PC-9 (cell line): ENCODE results near the gene CGB5. TPM values are rescaled to one million over a fixed set of nuclear protein-coding genes. Genes with fewer than 3 reads are reported as not detected.

Experiments used
- BruUV-seq: library from RNA; stranded (reverse); fragments of 400-500 nt; replicated peaks from 2 replicates; lab custom pipeline; 2021; lab: Mats Ljungman, UMichigan
- CTCF ChIA-PET: fragments of 300-600 bp; sonication (Branson Sonifier 250); formaldehyde crosslinking; loops from one replicate; lab custom pipeline; 2022; ENCODE audit warnings: antibody characterized with exemption; lab: Charles Lee
- POLR2A ChIA-PET: fragments of 300-600 bp; sonication (Branson Sonifier 250); formaldehyde crosslinking; loops from one replicate; lab custom pipeline; 2022; ENCODE audit warnings: antibody characterized with exemption; ENCODE audit not compliant: unreplicated experiment; lab: Charles Lee
- DNase-seq, 2 experiments: peaks; one replicate each; pipeline versions ENCODE4 v3.0.0 to v3.0.0-alpha.2; 2015 to 2022; ENCODE audit warnings: mixed read lengths in 1 of 2
- H2AFZ ChIP-seq: fragments of 200-600 bp; sonication (generic); 2 replicates; pipeline ENCODE4 v1.8.1; 2017; ENCODE audit warnings: antibody characterized with exemption
- H3F3A ChIP-seq: fragments of 200-600 bp; sonication (generic); 2 replicates; pipeline ENCODE4 v1.8.1; 2017; ENCODE audit warnings: antibody characterized with exemption, mild to moderate bottlenecking, low read depth; ENCODE audit not compliant: insufficient read depth
- H3K27ac ChIP-seq: fragments of 200-600 bp; sonication (generic); 2 replicates; pipeline ENCODE4 v1.6.1; 2016; ENCODE audit warnings: mixed run types
- H3K27me3 ChIP-seq: fragments of 200-600 bp; sonication (generic); 2 replicates; pipeline ENCODE4 v1.6.1; 2016; ENCODE audit warnings: low read depth, mixed run types; ENCODE audit not compliant: insufficient read depth
- H3K36me3 ChIP-seq: fragments of 200-600 bp; sonication (generic); 2 replicates; pipeline ENCODE4 v1.6.1; 2016; ENCODE audit warnings: low read depth, mixed run types
- H3K4me1 ChIP-seq: fragments of 200-600 bp; sonication (generic); replicated peaks from 2 replicates; pipeline ENCODE4 v1.6.1; 2016; ENCODE audit warnings: mixed run types; ENCODE audit not compliant: insufficient read depth
- H3K4me2 ChIP-seq: fragments of 200-600 bp; sonication (generic); 2 replicates; pipeline ENCODE4 v1.6.1; 2017; ENCODE audit warnings: mixed run types
- H3K4me3 ChIP-seq: fragments of 200-600 bp; sonication (generic); 2 replicates; pipeline ENCODE4 v1.6.1; 2016; ENCODE audit warnings: mixed run types
- H3K79me2 ChIP-seq: fragments of 200-600 bp; sonication (generic); 2 replicates; pipeline ENCODE4 v1.6.1; 2017; ENCODE audit warnings: low read depth, mixed run types
- H3K9me2 ChIP-seq: fragments of 200-600 bp; sonication (generic); 2 replicates; pipeline ENCODE4 v1.8.1; 2017; ENCODE audit warnings: mild to moderate bottlenecking; ENCODE audit not compliant: insufficient read depth
- H3K9me3 ChIP-seq: fragments of 200-600 bp; sonication (generic); 2 replicates; pipeline ENCODE4 v1.8.1; 2016; ENCODE audit warnings: low read depth; ENCODE audit not compliant: insufficient read depth
- H4K20me1 ChIP-seq: fragments of 200-600 bp; sonication (generic); 2 replicates; pipeline ENCODE4 v1.8.1; 2017; ENCODE audit not compliant: insufficient read depth
- EZH2 ChIP-seq: fragments of 200-600 bp; sonication (generic); IDR thresholded peaks from 2 replicates; pipeline ENCODE4 v1.8.0; 2017; ENCODE audit warnings: antibody characterized with exemption, low read depth
- intact Hi-C: fragments of 100-400 bp; cut with micrococcal nuclease; formaldehyde crosslinking; loops from one replicate; pipeline ENCODE4 v1.10.0; 2022; ENCODE audit not compliant: unreplicated experiment
- total RNA-seq: library from RNA; stranded (reverse); gene quantifications from 2 replicates; pipeline ENCODE4 v1.2.3, GENCODE V29; 2021
- TF ChIP-seq, protein P1 (sequence below): fragments of 200-600 bp; sonication (generic); conservative IDR thresholded peaks from 2 replicates; pipeline ENCODE4 v1.6.1; 2017; ENCODE audit warnings: mixed run types, antibody characterized with exemption, mild to moderate bottlenecking, moderate library complexity

CGB5 gene
- total RNA-seq, 1 experiment from 2014 or later: 1.9 TPM

GRCh38 chr19:49006905-49007304, 36.7 kb upstream of the CGB5 start:
- POLR2A ChIA-PET: interaction anchor here (0.7 kb wide), 1 partner anchor 23 kb away, joined by 3 read pairs; no protein-coding TSS in a partner anchor
- no peaks in the 10 kb centered on the region for H3K9me2 ChIP-seq
- H4K20me1 ChIP-seq: peaks cover 18% of the 10 kb centered on the region
- intact Hi-C loops: no loop called here
- H3K36me3 ChIP-seq: peaks cover 22% of the 10 kb centered on the region; the same call in 1 of the 2 replicates
- CTCF ChIA-PET: no interaction called here
- H3K9me3 ChIP-seq: no peaks in the 10 kb centered on the region
- no TSS peak for BruUV-seq
- peaks cover 9% of the 10 kb centered on the region for H3F3A ChIP-seq
- DNase-seq: no peak
- H3K79me2 ChIP-seq: no peaks in the 10 kb centered on the region
- no peak overlapping the region for H2AFZ ChIP-seq
- no peak overlapping the region for H3K4me2 ChIP-seq
- no peak overlapping the region for H3K4me3 ChIP-seq
- H3K4me1 ChIP-seq: no peaks in the 10 kb centered on the region
- no peaks in the 10 kb centered on the region for H3K27me3 ChIP-seq
- H3K27ac ChIP-seq: no peak overlapping the region
- TF ChIP-seq, protein P1, sequence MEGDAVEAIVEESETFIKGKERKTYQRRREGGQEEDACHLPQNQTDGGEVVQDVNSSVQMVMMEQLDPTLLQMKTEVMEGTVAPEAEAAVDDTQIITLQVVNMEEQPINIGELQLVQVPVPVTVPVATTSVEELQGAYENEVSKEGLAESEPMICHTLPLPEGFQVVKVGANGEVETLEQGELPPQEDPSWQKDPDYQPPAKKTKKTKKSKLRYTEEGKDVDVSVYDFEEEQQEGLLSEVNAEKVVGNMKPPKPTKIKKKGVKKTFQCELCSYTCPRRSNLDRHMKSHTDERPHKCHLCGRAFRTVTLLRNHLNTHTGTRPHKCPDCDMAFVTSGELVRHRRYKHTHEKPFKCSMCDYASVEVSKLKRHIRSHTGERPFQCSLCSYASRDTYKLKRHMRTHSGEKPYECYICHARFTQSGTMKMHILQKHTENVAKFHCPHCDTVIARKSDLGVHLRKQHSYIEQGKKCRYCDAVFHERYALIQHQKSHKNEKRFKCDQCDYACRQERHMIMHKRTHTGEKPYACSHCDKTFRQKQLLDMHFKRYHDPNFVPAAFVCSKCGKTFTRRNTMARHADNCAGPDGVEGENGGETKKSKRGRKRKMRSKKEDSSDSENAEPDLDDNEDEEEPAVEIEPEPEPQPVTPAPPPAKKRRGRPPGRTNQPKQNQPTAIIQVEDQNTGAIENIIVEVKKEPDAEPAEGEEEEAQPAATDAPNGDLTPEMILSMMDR: no peak
- no peak for TF ChIP-seq EZH2

- Histone ChIP-seq H3K79me2 (no peaks in the 10 kb centered on the region), H3K4me3 (no peak overlapping the region), H3K9me2 (no peaks in the 10 kb centered on the region), H3K4me2 (no peak overlapping the region), H3K4me1 (no peaks in the 10 kb centered on the region), H2AFZ (no peak overlapping the region), H3F3A (peaks cover 19% of the 10 kb centered on the region), H4K20me1 (peaks cover 8% of the 10 kb centered on the region; the same call in 1 of the 2 replicates), H3K27me3 (no peaks in the 10 kb centered on the region), H3K27ac (no peak overlapping the region), H3K9me3 (no peaks in the 10 kb centered on the region), H3K36me3 (peaks cover 21% of the 10 kb centered on the region; the same call in 1 of the 2 replicates)
- intact Hi-C loops: no loop called here
- TF ChIP-seq, protein P1: no peak
- no peak for TF ChIP-seq EZH2
- no TSS peak for BruUV-seq
- POLR2A ChIA-PET: interaction anchor here (0.6 kb wide), 1 partner anchor 618 kb away, joined by 18 read pairs; no protein-coding TSS in a partner anchor
- DNase-seq: no peak
- CTCF ChIA-PET: no interaction called here
These were observed 33.8 kb upstream of the CGB5 start for GRCh38 chr19:49009828-49010227.

GRCh38 chr19:49010453-49010852, 33.2 kb upstream of the CGB5 start:
- BruUV-seq: no TSS peak
- Histone ChIP-seq H3K4me3 (no peak overlapping the region), H3K27me3 (no peaks in the 10 kb centered on the region), H3K4me1 (no peaks in the 10 kb centered on the region), H3K79me2 (no peaks in the 10 kb centered on the region), H3K9me2 (no peaks in the 10 kb centered on the region), H3K4me2 (no peak overlapping the region), H3K9me3 (no peaks in the 10 kb centered on the region), H3K36me3 (peaks cover 25% of the 10 kb centered on the region), H4K20me1 (peaks cover 8% of the 10 kb centered on the region; the same call in 1 of the 2 replicates), H3F3A (peaks cover 25% of the 10 kb centered on the region), H2AFZ (no peak overlapping the region), H3K27ac (no peak overlapping the region)
- DNase-seq: no peak
- no peak for TF ChIP-seq EZH2
- TF ChIP-seq, protein P1: no peak
- CTCF ChIA-PET: no interaction called here
- intact Hi-C loops: no loop called here
- POLR2A ChIA-PET: no interaction called here
